ENCODE results near the gene RAI14. TPM values are rescaled to one million over a fixed set of nuclear protein-coding genes. Genes with fewer than 3 reads are reported as not detected.

RAI14 gene
- total and polyA plus RNA-seq, 4 experiments from 2014 or later, result 0.15 to 2.6 (median 2.1) TPM

- Mint-ChIP-seq H3K4me1 (peaks cover 4 to 16% (median 10%) of the 10 kb centered on the region in 4 donors), H3K4me3 (no peak overlapping the region), H3K36me3 (peaks cover 3 to 5% of the 10 kb centered on the region in 2 donors), H3K9me3 (peaks cover 0 to 2% (median 0%) of the 10 kb centered on the region in 8 donors), H3K27me3 (peaks cover 3 to 7% of the 10 kb centered on the region in 2 donors), H3K27ac (no peak overlapping the region)
- Histone ChIP-seq H3K4me3 (ENCODE audit: low read length in 2 of 2) (no peak overlapping the region), H3K27me3 (ENCODE audit: insufficient read depth, low read length) (no peaks in the 10 kb centered on the region), H3K9me3 (ENCODE audit: control insufficient read depth in 1 of 2, low read length in 2 of 2) (no peaks in the 10 kb centered on the region), H3K27ac (ENCODE audit: low read depth, low read length) (no peak overlapping the region), H3K36me3 (ENCODE audit: insufficient read depth, low read length) (no peaks in the 10 kb centered on the region), H3K4me1 (ENCODE audit: insufficient read depth, low read length) (peaks cover 13% of the 10 kb centered on the region)
- intact Hi-C loops (cut with micrococcal nuclease), result no loop called here
- CTCF ChIA-PET (ENCODE audit: partially characterized antibody), result no interaction called here
- no peak for DNase-seq
- POLR2A ChIA-PET (ENCODE audit: partially characterized antibody), result no interaction called here
Measured at GRCh38 chr5:34841816-34842215, 185.7 kb downstream of the RAI14 start.

- Histone ChIP-seq H3K9me3 (ENCODE audit: control insufficient read depth in 1 of 2, low read length in 2 of 2) (no peaks in the 10 kb centered on the region), H3K4me3 (ENCODE audit: low read length in 2 of 2) (no peak overlapping the region), H3K27me3 (ENCODE audit: insufficient read depth, low read length) (no peaks in the 10 kb centered on the region), H3K4me1 (ENCODE audit: insufficient read depth, low read length) (peaks cover 13% of the 10 kb centered on the region), H3K27ac (ENCODE audit: low read depth, low read length) (no peak overlapping the region), H3K36me3 (ENCODE audit: insufficient read depth, low read length) (no peaks in the 10 kb centered on the region)
- H3K4me3 Mint-ChIP-seq, result no peak overlapping the region
- ChIA-PET CTCF (ENCODE audit: partially characterized antibody) (no interaction called here), POLR2A (ENCODE audit: partially characterized antibody) (no interaction called here)
- peaks cover 3 to 7% of the 10 kb centered on the region in 2 donors for H3K27me3 Mint-ChIP-seq
- H3K4me1 Mint-ChIP-seq, result peaks cover 4 to 16% (median 10%) of the 10 kb centered on the region in 4 donors
- peaks cover 3 to 5% of the 10 kb centered on the region in 2 donors for H3K36me3 Mint-ChIP-seq
- DNase-seq, result no peak
- no peak overlapping the region for H3K27ac Mint-ChIP-seq
- intact Hi-C loops (cut with micrococcal nuclease), result no loop called here
- H3K9me3 Mint-ChIP-seq, result peaks cover 0 to 2% (median 0%) of the 10 kb centered on the region in 8 donors
Measured at GRCh38 chr5:34842554-34842953, 186.4 kb downstream of the RAI14 start.

GRCh38 chr5:34843497-34843896 is 187.4 kb downstream of the RAI14 start:
- peaks cover under 1 to 12% (median 9%) of the 10 kb centered on the region in 4 donors for H3K4me1 Mint-ChIP-seq
- peaks cover 6 to 7% of the 10 kb centered on the region in 2 donors for H3K27me3 Mint-ChIP-seq
- peaks cover 0 to 2% (median 0%) of the 10 kb centered on the region in 8 donors for H3K9me3 Mint-ChIP-seq
- H3K27ac Mint-ChIP-seq, result no peak overlapping the region
- H3K27ac ChIP-seq (ENCODE audit: low read depth, low read length), result no peak overlapping the region
- no peaks in the 10 kb centered on the region for H3K9me3 ChIP-seq (ENCODE audit: control insufficient read depth in 1 of 2, low read length in 2 of 2)
- no peak for DNase-seq
- intact Hi-C loops (cut with micrococcal nuclease), result no loop called here
- H3K4me3 ChIP-seq (ENCODE audit: low read length in 2 of 2), result no peak overlapping the region
- peaks cover 9% of the 10 kb centered on the region for H3K4me1 ChIP-seq (ENCODE audit: insufficient read depth, low read length)
- H3K4me3 Mint-ChIP-seq, result no peak overlapping the region
- peaks cover 3 to 5% of the 10 kb centered on the region in 2 donors for H3K36me3 Mint-ChIP-seq
- CTCF ChIA-PET (ENCODE audit: partially characterized antibody), result no interaction called here
- H3K36me3 ChIP-seq (ENCODE audit: insufficient read depth, low read length), result no peaks in the 10 kb centered on the region
- no peaks in the 10 kb centered on the region for H3K27me3 ChIP-seq (ENCODE audit: insufficient read depth, low read length)
- POLR2A ChIA-PET (ENCODE audit: partially characterized antibody), result no interaction called here

- Histone ChIP-seq H3K9me3 (ENCODE audit: control insufficient read depth in 1 of 2, low read length in 2 of 2) (no peaks in the 10 kb centered on the region), H3K36me3 (ENCODE audit: insufficient read depth, low read length) (no peaks in the 10 kb centered on the region), H3K4me3 (ENCODE audit: low read length in 2 of 2) (no peak overlapping the region), H3K27me3 (ENCODE audit: insufficient read depth, low read length) (no peaks in the 10 kb centered on the region), H3K27ac (ENCODE audit: low read depth, low read length) (no peak overlapping the region), H3K4me1 (ENCODE audit: insufficient read depth, low read length) (peaks cover 6% of the 10 kb centered on the region)
- no peak overlapping the region for H3K27ac Mint-ChIP-seq
- CTCF ChIA-PET (ENCODE audit: partially characterized antibody), result no interaction called here
- no peak for DNase-seq
- POLR2A ChIA-PET (ENCODE audit: partially characterized antibody), result interaction anchor here (0.6 kb wide), 1 partner anchor 962 kb away, joined by 3 read pairs; no protein-coding TSS in a partner anchor
- H3K36me3 Mint-ChIP-seq, result peaks cover 3% of the 10 kb centered on the region in 2 donors
- peaks cover 7 to 8% of the 10 kb centered on the region in 2 donors for H3K27me3 Mint-ChIP-seq
- no peak overlapping the region for H3K4me3 Mint-ChIP-seq
- H3K9me3 Mint-ChIP-seq, result peaks cover 0 to 4% (median 0%) of the 10 kb centered on the region in 8 donors
- H3K4me1 Mint-ChIP-seq, result peaks cover 0 to 6% (median 6%) of the 10 kb centered on the region in 4 donors
- intact Hi-C loops (cut with micrococcal nuclease), result no loop called here
Measured at GRCh38 chr5:34844106-34844505, 188.0 kb downstream of the RAI14 start.

DNA sequence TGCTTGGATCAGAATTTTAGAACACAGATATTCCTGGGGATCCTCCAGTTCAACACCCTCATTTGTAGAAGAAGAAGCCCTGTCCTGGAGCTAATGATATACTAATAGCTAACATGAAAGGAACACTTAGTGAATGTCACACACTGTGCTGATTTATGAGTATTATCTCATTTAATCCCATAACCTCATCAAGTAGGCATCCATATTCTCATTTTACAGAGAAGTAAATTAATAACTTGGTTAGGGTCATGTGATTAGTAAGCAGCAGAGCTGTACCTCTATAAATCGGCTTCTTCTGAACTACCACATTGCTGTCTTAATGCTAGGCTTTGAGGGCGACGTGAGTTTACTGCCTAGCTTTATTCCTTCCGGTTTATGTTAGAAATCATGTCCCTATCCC is 188.9 kb downstream of the RAI14 start:
- POLR2A ChIA-PET (ENCODE audit: partially characterized antibody), result no interaction called here
- no peaks in the 10 kb centered on the region for H3K27me3 ChIP-seq (ENCODE audit: insufficient read depth, low read length)
- H3K4me3 Mint-ChIP-seq, result no peak overlapping the region
- no peaks in the 10 kb centered on the region for H3K4me1 ChIP-seq (ENCODE audit: insufficient read depth, low read length)
- H3K4me1 Mint-ChIP-seq, result no peaks in the 10 kb centered on the region
- no peak for DNase-seq
- no peak overlapping the region for H3K4me3 ChIP-seq (ENCODE audit: low read length in 2 of 2)
- intact Hi-C loops (cut with micrococcal nuclease), result no loop called here
- CTCF ChIA-PET (ENCODE audit: partially characterized antibody), result interaction anchor here (0.9 kb wide), 1 partner anchor 54 kb away, joined by 3 read pairs; no protein-coding TSS in a partner anchor
- peak overlapping the region in 1 of 7 donors; percentile 18 for H3K27ac Mint-ChIP-seq
- H3K9me3 ChIP-seq (ENCODE audit: control insufficient read depth in 1 of 2, low read length in 2 of 2), result no peaks in the 10 kb centered on the region
- peaks cover 8% of the 10 kb centered on the region in 2 donors for H3K27me3 Mint-ChIP-seq
- no peak overlapping the region for H3K27ac ChIP-seq (ENCODE audit: low read depth, low read length)
- peaks cover 0 to 4% (median 0%) of the 10 kb centered on the region in 8 donors for H3K9me3 Mint-ChIP-seq
- H3K36me3 Mint-ChIP-seq, result peaks cover 0 to 3% of the 10 kb centered on the region in 2 donors
- H3K36me3 ChIP-seq (ENCODE audit: insufficient read depth, low read length), result no peaks in the 10 kb centered on the region

GRCh38 chr5:34847056-34847455 is 190.9 kb downstream of the RAI14 start:
- Mint-ChIP-seq H3K4me1 (no peaks in the 10 kb centered on the region), H3K27ac (no peak overlapping the region), H3K4me3 (no peak overlapping the region), H3K36me3 (peaks cover 0 to 3% of the 10 kb centered on the region in 2 donors), H3K27me3 (peaks cover 8 to 10% of the 10 kb centered on the region in 2 donors), H3K9me3 (peaks cover 0 to 2% (median 0%) of the 10 kb centered on the region in 8 donors)
- ChIA-PET POLR2A (ENCODE audit: partially characterized antibody) (no interaction called here), CTCF (ENCODE audit: partially characterized antibody) (interaction anchor here (0.8 kb wide), 1 partner anchor 12 kb away, joined by 3 read pairs; no protein-coding TSS in a partner anchor)
- Histone ChIP-seq H3K27ac (ENCODE audit: low read depth, low read length) (no peak overlapping the region), H3K36me3 (ENCODE audit: insufficient read depth, low read length) (no peaks in the 10 kb centered on the region), H3K9me3 (ENCODE audit: control insufficient read depth in 1 of 2, low read length in 2 of 2) (no peaks in the 10 kb centered on the region), H3K27me3 (ENCODE audit: insufficient read depth, low read length) (no peaks in the 10 kb centered on the region), H3K4me3 (ENCODE audit: low read length in 2 of 2) (no peak overlapping the region), H3K4me1 (ENCODE audit: insufficient read depth, low read length) (no peaks in the 10 kb centered on the region)
- no peak for DNase-seq
- intact Hi-C loops (cut with micrococcal nuclease), result no loop called here

GRCh38 chr5:34847552-34847951 is 191.4 kb downstream of the RAI14 start:
- Histone ChIP-seq H3K4me3 (ENCODE audit: low read length in 2 of 2) (no peak overlapping the region), H3K36me3 (ENCODE audit: insufficient read depth, low read length) (no peaks in the 10 kb centered on the region), H3K4me1 (ENCODE audit: insufficient read depth, low read length) (no peaks in the 10 kb centered on the region), H3K27me3 (ENCODE audit: insufficient read depth, low read length) (no peaks in the 10 kb centered on the region), H3K27ac (ENCODE audit: low read depth, low read length) (no peak overlapping the region), H3K9me3 (ENCODE audit: control insufficient read depth in 1 of 2, low read length in 2 of 2) (no peaks in the 10 kb centered on the region)
- Mint-ChIP-seq H3K9me3 (peaks cover 0 to 2% (median 0%) of the 10 kb centered on the region in 8 donors), H3K4me3 (no peak overlapping the region), H3K36me3 (peaks cover 0 to 3% of the 10 kb centered on the region in 2 donors), H3K27me3 (peaks cover 10 to 11% of the 10 kb centered on the region in 2 donors), H3K27ac (no peak overlapping the region), H3K4me1 (no peaks in the 10 kb centered on the region)
- intact Hi-C loops (cut with micrococcal nuclease), result no loop called here
- POLR2A ChIA-PET (ENCODE audit: partially characterized antibody), result no interaction called here
- CTCF ChIA-PET (ENCODE audit: partially characterized antibody), result interaction anchor here (0.8 kb wide), 1 partner anchor 13 kb away, joined by 3 read pairs; no protein-coding TSS in a partner anchor
- no peak for DNase-seq
